Stimulated activated naive CD8-positive, alpha-beta T cell treated with anti-CD3 and anti-CD28 coated beads, Interleukin-15, Interleukin-2, amounts not matched to agents 100 U/mL and 50 U/mL, for 24 hours (primary cell): ENCODE measurements around the gene B4GALT5.
"Not testable (repeated sequence)": the region's sequence is repeated elsewhere in the genome, so short reads cannot be mapped to it uniquely, and the experiment has no call there.

Source experiments
- ATAC-seq: fragments of 150-1000 bp; cut with Tn5 transposase; one replicate; pipeline ENCODE4 v1.10.0; 2021
- DNase-seq: peaks from one replicate; pipeline ENCODE4 v3.0.0; 2021

Gene B4GALT5

DNA sequence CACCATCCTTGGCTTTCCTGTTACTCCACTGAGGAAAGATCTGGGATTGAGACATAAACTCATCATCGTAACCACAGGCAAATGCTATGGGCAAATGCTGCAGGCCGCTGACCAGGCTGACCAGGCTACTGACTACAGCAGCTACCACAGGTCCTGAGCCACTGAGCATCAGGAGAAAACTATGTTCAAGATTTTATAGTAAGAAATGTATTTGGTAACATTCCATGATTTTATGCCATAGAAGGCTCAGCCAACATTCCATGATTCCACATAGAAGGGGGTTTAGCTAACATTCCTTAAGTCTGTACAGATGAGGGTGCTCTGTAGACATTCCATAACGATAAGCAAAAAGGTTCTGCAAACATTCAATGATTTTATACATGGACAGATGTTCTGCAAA lies 16.1 kb upstream of the B4GALT5 start:
- no peak for ATAC-seq
- no peak for DNase-seq

DNA sequence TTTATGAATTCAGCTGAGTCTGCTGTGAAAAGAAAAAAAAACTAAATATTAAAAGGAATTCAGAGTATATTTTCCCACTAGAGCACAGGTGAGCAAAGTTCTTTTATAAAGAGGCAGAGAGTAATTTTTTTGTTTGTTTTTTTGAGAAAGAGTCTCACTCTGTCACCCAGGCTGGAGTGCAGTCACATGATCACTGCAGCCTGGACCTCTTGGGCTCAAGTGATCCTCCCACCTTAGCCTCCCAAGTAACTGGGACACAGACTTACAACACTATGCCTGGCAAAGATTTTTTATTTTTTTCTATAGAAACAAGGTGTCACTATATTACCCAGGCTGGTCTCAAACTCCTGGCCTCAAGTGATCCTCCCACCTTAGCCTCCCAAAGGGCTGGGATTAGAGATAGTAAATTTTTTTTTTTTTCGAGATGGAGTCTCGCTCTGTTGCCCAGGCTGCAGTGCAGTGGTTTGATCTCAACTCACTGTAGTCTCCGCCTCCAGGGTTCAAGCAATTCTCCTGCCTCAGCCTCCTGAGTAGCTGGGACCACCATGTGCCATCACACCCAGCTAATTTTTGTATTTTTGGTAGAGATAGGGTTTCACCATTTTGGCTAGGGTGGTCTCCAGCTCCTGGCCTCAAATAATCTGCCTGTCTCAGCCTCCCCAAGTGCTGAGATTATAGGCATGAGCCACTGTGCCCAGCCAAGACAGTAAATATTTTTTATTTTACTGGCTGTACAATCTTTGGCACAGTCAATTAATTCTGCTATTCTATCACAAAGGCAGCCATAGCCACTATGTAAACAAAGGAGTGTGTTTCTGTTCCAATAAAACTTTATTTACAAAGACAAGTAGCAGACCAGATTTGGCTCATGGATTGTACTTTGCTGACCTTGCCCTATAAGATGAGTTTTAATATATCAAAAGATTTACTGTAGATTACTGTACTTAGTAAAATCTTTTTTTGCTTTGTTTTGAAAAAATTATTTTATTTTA lies 14.5 kb upstream of the B4GALT5 start:
- ATAC-seq = no peak
- DNase-seq = no peak

DNA sequence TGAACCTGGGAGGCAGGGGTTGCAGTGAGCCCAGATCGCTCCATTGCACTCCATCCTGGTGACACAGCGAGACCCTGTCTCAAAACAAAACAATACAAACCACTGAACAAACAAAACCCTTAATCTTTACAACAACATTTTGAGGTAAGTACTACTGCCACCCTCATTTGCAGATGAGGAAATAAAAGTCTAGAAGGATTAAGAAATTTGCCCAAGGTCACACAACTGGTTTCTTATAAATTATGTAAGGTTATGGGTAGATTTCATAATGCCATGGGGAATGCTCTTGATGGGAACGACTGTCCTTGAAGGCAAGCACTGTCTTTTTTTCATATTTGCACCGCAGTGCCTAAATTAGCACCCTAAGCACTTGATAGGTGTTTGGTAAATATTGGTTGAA lies 13.8 kb upstream of the B4GALT5 start:
- DNase-seq = no peak
- no peak for ATAC-seq

DNA sequence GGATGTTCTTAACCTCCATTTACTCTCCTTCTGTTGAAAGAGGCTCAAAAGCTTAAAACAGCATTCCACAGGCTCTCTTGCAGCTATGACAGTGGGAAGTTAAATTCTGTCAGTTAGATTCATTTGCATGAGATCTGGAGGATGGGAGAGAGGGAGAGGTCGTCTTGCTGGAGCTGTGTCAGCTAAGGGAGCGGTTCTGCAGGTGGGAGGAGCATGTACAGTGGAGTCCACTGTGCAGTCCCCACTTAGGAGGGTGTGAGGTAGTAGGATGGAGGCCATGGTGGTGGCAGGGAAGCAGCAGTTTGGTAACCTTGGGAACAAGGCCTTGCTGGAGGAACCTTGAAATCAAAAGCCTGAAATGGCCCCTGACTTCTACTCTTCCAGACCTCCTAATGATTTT lies 12.0 kb upstream of the B4GALT5 start:
- no peak for ATAC-seq
- DNase-seq = no peak

DNA sequence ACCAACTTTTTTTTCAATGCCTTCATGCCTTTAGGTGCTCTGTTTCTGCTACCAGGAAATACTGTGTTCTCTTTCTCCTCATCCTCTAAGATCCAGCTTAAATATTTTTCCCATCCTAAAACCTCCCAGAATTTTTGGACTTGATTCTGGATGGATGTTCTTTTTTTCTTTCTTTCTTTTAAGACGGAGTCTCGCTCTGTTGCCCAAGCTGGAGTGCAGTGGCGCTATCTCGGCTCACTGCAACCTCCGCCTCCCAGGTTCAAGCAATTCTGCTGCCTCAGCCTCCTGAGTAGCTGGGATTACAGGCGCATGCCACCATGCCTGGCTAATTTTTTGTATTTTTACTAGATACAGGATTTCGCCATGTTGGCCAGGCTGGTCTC lies 11.5 kb upstream of the B4GALT5 start:
- not testable (repeated sequence) for ATAC-seq, DNase-seq

DNA sequence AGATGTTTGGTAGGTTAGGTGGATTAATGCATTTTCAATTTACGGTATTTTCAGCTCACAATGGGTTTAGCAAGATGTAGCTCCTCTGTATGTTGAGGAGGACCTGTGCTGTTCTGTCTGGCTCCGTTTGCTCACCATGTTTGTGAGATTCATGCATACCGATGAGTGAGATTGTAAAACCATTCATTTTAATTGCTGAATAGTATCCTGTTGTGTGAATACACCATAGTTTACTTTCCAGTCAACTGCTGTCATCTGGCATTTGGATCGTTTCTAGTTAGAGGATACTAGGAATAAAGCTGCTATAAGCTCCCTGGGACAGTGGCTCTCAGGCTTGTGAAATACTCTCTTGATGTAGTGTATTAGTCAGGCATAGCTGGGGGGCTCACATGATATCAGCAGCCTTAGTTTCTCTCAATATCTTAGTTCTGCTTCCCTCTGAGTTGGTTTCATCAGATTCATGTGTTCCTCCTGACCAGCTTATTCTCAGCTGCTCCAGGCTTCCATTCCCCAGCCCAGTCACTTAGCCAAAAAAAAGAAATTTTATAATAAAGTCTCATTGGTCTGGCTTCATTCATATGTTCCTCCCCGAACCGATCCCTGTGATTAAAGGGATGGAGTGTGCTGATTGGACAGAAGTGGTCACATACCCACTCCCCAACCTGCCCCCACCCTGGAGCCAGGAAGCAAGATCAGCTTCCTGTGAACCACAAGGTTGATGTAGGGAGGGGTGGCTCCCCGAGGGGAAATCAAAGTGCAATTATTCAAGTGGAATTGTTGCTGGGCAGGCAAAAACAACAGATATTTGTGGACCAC lies 10.9 kb upstream of the B4GALT5 start:
- ATAC-seq (peak; percentile 9), DNase-seq (no peak)

DNA sequence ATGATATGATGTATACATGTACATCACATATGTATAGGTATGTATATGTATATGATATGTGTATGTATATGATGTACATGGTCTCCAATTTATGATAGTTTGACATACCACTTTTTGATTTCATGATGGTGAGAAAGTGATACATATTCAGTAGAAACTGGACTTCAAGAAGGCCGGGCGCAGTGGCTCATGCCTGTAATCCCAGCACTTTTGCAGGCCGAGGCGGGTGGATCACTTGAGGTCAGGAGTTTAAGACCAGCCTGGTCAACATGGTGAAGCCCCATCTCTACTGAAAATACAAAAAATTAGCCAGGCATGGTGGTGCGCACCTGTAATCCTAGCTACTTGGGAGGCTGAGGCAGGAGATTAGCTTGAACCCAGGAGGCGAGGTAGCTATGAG lies 10.1 kb upstream of the B4GALT5 start:
- not testable (repeated sequence) for ATAC-seq, DNase-seq

DNA sequence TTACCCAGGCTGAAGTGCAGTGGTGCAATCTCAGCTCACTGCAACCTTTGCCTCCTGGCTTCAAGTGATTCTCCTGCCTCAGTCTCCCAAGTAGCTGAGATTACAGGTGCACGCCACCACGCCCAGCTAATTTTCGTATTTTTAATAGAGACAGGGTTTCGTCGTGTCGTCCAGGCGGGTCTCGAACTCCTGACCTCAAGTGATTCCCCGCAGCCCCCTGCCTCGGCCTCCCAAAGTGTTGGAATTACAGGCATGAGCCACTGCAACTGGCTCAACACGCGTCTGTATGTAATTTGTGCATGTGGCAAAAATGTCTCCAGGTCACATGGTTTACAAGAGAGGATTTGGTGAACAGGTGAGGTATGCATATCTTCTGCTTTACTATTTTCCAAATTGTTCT lies 7.6 kb upstream of the B4GALT5 start:
- ATAC-seq, DNase-seq: not testable (repeated sequence)

DNA sequence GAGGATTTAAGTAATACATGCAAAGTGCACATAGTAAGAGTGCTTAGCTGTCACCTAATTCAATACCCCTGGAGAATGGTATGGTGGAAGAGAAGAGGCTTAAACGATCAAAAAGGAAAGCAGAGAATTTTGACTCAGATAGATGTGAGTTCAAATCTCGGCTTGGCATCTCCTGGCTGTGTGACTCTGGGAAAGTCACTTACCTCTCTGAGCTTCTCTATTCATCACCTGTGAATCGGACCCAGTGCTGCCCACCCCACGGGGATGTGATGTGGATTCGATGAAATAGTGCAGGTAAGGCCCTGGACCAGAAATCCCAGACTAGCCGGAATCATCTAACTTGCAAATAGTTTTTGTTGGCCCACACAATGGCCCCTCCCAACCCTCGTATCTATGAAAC lies 1.8 kb upstream of the B4GALT5 start:
- DNase-seq = no peak

DNA sequence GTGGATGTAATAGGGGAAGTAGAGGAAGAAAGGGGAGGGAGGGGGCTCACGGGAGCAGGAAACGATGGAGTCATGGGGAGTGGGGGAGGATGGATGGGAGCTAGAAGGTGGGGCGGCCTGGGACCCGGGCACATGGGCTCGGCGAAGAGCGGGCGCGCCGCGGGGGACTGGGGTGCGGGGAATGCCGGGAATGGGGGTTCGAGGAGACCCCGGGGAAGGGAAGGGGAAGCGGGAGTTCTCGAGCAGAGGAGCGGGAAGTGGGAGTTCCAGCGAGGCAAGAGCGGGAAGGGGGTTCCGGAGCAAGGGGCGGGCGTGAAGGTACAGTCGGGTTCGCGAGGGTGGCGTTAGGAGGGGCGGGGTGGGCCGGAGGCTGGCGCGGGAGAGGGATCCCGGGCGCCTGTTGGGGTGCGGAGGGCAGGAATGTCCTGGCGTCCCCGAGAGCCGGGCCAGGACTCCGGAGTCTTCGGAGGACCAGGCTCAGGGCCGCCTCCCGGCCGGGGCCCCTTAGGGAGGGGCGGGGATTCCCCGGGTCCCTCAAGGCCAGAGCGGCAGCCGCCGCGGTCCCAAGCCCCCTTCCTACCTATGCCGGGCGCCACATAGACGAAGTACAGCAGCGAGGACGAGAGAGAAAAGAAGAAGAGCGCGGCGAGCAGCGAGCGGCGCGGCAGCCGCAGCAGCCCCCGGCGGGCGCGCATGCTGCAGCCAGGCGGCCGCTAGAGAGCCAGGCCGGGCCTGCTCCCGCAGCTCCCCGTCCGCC lies 504 bp downstream of the B4GALT5 start:
- ATAC-seq (peak; percentile 56), DNase-seq (peak; percentile 53)

More for the DNA sequence above, 1.8 kb upstream of the B4GALT5 start:
- no peak for ATAC-seq

DNA sequence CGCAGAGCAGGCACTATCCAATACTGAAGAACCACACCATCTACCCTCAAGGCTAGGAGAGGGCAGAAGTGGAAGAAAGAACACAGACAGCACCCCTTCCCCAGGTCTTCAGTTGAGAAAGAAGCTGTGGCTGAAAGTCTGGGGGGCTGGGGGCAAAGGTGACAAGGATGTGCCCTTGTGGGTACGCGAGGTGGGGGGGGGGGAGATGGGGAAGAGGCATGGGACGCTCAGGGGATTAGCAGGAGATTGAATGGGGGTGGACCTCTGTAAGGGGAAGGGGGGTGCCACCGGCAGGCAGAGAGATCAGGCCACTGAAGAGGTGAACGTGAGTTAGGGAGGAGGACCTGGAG lies 1.1 kb downstream of the B4GALT5 start:
- ATAC-seq (no peak), DNase-seq (no peak)

DNA sequence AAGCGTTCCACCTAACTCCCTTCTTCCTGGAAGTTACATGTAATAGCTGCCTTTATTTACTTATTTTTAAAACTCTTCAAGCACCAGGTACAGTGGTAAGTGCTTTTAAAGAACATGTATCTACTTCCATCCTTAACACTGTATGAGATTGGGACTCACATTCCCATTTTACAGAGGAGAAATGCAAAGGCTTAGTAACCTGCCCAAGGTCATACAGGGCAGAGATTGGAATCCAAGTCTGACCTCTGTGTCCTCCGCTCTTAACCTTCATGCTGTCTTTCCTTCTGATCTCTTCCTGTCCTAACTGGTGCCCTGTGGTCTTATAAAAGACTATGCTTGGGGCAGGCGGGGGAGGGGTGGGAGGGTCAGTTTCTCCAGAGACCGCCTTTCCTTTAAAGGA lies 1.6 kb downstream of the B4GALT5 start:
- ATAC-seq = no peak
- DNase-seq = no peak

DNA sequence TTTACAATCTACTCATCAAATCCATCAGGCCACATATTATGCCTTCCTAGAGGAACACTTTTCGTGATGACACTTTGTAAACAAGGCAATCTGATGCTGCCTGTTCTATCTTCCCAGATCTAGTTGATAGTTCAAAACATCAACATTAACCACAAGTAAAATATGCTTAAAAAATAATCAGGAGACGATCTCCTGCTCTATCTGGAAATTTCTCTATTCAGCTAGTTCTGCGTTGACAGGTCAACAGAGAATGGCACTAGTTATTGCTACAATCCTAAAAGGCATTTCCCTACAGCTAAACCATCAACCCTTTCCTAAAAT lies 2.1 kb downstream of the B4GALT5 start:
- no peak for ATAC-seq
- no peak for DNase-seq

DNA sequence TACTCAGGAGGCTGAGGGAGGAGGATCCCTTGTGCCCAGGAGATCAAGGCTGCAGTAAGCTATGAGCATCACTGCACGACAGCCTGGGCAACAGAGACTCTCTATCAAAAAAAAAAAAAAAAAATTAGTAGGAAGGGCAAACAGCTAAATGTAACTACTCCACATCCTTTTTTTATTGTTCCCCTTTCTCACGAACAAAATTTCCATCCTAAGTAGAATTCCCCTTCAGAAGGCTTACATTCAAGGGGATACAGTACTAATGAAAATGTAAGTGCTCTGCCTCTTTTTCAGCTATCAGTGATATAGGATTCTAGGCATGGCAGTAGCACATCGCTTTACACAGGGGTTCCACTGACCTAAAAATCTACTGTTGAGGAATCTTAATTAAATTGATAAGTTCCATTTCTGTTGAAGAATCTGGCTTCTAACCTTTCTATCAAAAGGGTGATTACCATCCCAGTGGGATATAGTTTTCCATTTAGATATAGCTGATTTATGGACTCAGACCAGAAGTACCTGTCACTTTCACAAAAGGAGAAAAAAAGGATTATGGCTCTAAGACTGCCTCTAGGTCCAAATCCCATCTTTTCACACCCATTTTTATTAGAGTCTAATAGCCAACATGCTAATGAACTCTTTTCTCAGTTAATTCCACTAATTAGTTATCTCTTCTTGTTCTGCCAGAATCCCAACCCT lies 2.6 kb downstream of the B4GALT5 start:
- ATAC-seq (no peak), DNase-seq (no peak)

DNA sequence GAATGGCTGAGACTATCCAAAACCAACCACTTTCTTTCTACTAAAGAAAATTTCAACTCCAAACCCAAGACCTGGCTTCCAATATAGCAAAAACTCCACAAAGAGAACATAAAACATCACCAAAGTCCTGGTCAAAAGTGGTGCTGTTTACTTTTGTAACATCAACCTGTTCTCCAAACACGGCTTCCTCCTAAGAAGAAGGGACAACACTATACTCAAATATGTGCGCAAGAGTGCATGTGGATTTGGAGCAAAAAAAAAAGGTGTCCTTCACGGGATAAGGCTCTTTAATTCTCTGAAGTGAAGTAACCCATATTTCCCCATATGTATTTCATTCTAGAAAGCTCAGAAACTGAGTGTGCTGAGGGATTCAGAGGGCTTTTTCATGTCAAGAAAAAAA lies 6.6 kb downstream of the B4GALT5 start:
- ATAC-seq (no peak), DNase-seq (no peak)

DNA sequence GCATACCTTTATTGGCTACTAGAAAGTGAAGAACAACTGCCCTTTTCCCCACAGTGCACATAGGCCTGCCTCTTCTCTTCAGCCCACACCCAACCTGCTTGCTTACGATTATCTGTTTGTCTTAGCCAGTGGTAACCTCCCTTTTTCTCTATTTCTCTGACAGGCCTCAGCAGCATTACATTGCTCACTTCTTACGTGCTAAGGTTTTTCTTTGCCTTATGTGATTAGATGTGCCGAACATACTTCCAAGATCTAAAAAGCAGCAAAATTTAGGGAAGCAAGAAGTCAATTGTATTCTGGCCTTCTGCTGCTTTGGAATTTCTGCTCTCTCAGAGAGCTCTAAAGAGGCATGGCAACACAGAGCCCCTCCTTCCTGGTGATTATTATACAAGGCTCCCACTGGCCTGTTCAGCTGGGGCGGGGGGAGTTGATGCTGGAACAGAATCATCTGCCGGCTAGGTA lies 7.0 kb downstream of the B4GALT5 start:
- DNase-seq (no peak), ATAC-seq (no peak)

DNA sequence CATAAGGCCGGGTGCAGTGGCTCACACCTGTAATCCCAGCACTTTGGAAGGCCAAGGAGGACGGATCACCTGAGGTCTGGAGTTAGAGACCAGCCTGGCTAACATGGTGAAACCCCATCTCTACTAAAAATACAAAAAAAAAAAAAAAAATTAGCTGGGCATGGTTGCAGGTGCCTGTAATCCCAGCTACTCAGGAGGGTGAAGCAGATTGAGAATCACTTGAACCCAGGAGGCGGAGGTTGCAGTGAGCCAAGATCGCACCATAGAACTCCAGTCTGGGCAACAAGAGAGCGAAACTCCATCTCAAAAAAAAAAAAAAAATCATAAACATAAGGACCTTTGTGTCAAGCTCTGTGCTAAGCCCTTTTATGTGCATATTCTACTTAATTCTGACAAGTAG lies 7.8 kb downstream of the B4GALT5 start:
- ATAC-seq, DNase-seq: not testable (repeated sequence)

DNA sequence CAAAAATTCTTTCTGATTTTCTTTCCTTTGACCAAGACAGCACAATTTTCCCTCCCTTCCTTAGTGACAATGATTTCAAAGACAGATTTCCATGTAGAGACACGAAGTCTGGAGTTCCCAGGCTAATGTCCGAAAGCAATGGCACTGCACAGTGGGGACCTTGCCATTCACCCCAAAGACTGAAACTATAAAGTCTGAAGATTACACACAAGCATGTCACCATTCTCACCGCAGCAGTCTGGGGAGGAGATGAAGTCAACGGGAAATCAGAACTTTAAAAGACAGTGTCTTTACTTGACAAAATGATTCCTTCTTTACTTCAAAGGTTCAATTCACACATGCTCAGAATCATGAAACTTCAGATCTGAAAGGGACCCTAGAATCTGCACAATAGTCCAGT lies 8.3 kb downstream of the B4GALT5 start:
- ATAC-seq (peak; percentile 53), DNase-seq (no peak)

DNA sequence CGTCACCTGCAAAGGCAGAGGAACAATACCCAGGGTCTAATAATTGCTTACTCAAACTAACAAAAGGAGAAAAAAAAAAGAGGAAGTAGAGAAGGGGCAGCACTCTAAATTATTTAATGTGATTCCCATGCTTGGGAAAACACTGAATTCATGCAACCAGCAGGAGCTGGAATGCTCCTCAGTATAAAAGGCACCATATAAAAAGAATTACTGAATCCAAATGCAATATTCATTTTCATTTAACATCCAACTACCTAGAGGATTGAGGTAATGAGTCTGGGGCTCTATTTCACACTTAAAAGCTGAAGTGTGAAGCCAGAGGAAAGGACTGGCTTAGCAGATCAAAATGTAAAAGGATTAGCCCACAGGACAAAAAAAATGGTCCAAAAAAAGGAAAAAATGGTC lies 8.7 kb downstream of the B4GALT5 start:
- ATAC-seq = no peak
- no peak for DNase-seq

DNA sequence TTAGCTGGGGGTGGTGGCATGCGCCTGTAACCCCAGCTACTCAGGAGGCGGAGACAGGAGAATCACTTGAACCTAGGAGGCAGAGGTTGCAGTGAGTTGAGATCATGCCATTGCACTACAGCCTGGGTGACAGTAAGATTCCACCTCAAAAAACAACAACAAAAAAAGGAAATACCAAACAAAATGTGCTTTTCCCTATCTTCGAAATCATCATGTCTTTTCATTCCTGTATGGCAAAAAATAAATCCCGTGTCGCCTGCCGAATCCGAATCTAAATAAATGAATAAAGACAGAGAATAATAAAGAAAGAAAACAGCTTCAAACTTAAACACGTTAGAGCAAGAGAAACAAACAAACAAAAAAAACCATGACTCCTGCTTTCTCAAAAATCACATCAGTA lies 11.8 kb downstream of the B4GALT5 start:
- DNase-seq (no peak), ATAC-seq (no peak)

DNA sequence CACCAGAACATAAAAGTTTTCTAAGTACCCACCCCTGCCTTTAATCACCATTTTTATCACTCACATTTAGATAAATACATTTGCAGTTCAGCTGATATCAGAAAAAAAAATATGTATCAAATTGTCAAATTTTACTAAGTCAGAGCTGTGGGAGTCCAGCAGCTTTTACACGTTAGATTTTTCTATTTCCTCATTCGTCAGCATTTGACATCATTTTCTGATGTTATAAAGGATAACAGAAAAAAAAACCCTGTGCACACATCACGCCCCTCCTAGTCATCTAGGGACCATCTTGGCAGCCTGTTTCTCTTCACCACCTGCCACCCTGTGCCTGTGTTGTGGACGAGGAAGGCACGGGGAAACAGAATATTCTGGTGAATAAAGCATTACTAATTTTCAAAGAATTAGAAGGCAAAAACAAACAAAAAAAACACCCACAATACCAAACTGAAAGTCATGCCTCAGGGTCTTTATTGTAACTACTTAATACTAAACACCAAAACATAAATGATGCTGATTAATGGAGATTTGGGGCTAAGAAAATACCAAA lies 12.4 kb downstream of the B4GALT5 start:
- DNase-seq (peak; percentile 31), ATAC-seq (peak; percentile 45)
